HG03066 (cell line): ENCODE results near the gene EIF1.
"Not testable (repeated sequence)": the region's sequence is repeated elsewhere in the genome, so short reads cannot be mapped to it uniquely, and the experiment has no call there.

Experiments used
- ATAC-seq: cut with Tn5 transposase; IDR thresholded peaks from one replicate; pipeline ENCODE4 v1.9.1; 2021; ENCODE audit warnings: low read depth; ENCODE audit not compliant: unreplicated experiment

Gene EIF1

DNA sequence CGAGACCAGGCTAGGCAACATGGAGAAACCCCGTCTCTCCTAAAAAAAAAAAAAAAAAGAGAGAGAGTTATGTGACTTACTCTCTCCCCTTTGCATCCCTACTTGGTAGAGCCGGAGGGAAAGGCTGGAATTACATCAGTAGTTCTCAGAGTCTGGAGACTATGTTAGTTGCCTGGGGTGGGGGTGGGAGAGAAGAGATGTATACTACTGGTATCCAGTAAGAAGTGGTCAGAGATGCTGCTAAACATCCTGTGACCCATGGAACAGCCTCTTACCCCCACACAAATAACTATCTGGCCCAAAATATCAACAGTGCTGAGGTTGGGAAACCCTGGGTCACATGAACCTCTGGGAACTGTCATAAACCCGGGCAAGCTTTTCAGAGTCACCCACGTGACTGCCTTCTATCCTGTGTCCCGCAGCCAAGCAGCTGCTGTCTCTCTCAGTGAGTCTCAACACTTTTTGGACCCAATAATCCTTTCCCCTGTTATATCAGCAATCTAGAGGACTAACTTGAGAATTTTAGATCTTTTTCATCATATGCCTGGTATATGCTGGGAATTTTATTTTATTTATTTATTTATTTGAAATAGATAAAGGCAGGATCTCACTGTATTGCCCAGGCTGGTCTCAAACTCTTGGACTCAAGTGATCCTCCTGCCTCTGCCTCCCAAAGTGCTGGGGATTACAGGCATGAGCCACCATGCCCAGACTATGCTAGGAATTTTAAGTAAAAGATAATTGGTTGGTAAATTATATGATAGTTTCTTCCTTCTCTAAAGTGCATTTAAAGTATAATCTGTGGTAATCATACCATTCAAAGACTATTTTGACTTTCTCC is 8.7 kb downstream of the EIF1 start:
- no peak for ATAC-seq

DNA sequence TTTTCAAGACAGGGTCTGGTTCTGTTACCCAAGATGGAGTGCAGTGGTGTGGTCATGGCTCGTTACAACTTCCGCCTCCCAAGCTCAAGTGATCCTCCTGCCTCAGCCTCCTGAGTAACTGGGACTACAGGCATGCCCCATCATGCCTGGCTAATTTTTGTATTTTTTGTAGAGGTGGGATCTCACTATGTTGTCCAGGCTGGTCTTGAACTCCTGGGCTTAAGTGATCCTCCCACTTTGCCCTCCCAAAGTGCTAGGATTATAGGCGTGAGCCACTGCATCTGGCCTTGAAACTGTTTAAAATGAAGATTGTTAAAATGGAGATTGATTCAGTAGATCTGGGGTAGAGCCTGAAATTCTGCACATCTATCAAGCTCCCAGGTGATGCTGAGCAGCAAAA is 12.2 kb downstream of the EIF1 start:
- not testable (repeated sequence) for ATAC-seq

DNA sequence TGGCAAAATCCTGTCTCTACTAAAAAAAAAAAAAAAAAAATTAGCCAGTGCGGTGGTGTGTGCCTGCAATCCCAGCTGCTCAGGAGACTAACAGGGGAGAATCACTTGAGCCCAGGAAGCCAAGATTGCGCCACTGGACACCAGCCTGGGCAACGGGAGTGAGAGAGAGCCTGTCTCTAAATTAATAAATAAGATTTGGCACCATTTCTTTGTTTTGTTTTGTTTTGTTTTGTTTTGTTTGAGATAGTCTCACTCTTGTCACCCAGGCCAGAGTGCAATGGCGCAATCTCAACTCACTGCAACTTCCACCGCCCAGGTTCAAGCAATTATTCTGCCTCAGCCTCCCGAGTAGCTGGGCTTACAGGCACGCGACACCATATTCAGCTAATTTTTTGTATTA is 14.0 kb downstream of the EIF1 start:
- ATAC-seq: no peak

DNA sequence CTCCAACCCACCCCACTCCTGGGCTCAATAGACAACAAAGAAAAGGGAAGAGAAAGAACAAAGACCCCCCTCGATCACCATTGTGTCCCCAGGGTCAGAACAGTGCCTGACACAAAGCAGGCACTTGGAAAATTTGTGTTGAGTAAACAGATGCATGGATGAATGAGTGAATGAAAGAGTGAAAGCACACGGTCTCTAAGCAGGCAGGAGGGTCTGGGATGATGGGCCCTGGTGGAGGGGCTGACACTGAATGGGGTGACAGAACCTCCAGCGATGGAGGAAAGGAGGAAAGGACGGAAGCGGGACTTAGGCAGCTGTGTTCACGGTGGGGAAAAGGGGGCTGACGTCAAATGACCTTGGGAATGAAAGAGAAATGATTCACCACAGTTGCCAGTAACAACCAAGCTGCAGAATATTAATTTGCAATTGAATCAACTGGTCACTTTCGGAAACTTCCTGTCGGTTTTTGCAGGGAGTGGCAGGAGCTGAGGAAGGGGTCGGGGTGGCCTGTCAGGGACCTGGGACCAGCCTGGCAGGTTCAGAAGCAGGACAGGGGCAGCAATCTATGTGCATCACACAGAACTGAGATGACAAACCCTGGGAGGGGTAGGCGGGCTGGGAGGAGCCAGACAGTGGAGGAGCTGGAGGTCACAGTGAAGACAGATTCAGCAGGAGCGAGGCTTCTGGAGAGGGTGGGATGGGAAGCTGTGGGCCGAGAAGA is 16.7 kb downstream of the EIF1 start:
- no peak for ATAC-seq

DNA sequence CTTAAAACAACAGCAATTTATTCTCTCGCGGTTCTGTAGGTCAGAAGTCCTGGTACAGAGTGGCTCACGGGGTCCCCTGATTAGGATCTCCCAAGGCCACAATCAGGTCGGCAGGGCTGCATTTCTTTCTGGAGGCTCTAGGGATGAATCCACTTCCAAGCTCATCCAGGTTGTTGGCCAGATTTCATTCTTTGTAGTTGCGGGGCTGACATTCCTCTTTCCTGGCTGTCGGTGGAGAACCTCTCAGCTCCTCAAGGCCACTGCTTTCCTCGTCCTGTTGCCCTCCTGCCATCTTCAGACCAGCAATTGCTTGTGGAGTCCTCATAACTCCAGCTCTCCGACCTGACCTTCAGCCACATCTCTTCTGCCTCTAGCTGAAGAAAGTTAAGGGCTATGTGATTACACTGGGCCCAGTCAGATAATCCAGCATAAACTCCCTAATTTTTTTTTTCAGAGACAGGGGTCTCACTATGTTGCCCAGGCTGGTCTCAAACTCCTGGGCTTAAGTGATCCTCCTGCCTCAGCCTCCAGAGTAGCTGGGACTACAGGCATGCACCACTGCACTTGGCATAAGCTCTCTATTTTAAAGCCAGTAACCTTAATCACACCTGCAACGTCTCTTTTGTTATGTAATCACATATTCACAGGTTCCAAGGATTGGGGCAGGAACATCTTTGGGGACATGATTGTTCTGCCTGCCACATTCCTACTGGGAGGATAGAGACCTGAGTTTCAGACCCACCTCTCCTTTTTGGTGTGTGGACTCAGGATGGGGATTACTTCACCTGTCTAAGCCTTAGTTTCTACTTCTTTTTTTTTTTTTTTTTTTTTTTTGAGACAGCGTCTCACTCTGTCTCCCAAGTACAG is 19.4 kb downstream of the EIF1 start:
- ATAC-seq: no peak

DNA sequence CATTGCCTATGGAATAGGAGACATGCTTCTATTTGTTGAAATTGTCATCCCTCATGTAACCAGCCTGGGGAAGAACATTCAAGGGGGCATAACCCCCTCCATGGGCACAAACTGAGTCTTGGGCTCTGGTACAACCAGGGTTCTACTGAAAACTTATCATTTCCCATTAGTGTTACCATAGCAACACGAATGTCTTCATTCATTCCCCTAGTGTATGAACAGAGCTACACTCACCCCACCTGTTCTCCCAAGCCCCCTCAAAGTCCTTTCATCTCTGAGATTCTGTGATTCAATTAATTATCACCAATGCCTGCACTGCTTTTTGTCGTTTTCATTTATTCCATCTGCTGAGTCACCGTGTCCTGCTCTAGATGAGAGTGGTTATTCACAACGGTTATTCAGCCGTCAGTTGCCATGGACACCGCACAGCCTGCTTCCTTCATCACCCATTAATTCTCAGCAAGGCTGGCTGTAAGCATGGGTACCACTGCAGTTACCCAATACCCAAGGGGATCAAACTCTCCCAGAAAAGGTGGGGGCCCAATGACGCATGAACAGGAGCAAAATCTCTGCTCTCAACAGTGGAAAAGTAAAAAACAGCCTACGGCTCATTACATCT is 21.9 kb downstream of the EIF1 start:
- ATAC-seq: no peak

DNA sequence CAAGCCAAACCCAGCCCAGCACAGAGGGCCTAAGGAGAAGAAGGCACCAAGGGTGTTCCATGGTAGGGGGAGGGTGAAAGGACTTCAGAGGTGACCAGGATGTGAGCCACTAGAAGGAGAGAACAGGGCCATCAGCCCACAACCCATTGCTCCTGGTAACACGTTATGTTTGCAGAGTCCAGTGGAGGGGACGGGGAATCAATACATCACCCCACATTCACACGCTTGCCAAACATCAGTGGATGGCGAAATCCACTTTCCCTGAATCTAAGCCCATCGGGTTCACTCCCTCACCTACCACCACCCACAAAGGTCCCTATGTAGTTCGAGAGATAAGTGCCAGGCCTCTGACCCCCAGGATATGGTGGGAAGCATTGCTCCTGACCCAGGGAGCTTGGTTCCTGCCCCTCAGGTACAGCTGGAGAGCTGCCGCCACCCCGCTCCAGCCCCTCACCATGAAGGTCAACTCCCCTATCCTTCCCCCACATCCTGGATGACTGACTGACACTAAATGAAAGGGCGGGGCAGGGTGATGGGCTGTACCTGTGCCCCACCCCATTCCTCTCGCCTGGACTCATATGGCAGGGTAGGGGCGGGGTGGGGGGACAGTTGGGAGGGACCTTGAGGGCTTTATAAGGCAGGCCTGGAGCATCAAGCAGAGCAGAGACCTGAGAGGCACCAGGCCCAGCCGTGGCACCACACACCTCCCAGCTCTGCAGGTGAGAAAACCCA is 23.1 kb downstream of the EIF1 start, which contains the start of gene GAST:
Gene GAST, plus strand, starts transcription at position 663 of the 732 bp plus-strand sequence. CDS start 3,106 bp downstream, outside the sequence.
- no peak for ATAC-seq

DNA sequence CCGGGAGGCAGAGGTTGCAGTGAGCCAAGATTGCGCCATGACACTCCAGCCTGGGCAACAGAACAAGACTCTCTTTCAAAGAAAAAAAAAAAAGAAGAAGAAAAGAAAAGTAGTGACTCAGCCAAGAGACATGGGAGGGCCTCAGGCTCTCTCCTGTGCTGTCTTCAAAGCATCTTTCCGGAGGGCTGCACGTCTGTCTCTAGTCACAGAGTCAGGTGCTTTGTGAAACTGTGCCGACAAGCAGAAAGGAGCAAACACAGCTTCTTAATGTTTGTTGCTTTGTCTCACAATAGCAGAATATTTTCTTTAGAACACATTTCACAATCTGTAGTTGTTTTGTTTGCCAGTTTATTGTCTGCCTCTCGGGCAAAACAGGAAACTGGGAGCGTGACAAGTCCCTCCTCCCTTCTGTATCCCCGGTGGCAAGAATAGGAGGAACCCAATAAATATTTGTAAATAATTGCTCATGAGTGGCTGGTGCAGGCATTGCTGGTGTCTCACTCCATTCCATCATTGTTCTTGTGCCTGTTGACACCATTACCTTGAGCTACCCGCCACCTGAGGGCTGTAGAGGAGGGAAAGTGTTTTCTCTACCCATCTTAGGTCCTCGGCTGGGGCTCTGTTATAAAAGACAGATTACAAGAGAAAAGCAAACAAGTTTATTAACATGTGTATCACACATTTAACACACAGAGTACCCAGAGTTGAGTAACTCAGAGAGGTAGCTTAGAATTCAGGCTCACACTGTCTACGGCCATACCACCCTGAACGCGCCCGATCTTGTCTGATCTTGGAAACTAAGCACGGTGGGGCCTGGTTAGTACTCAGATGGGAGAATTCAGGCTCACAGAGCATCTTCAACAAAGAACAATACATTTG is 29.0 kb downstream of the EIF1 start:
- ATAC-seq: no peak

DNA sequence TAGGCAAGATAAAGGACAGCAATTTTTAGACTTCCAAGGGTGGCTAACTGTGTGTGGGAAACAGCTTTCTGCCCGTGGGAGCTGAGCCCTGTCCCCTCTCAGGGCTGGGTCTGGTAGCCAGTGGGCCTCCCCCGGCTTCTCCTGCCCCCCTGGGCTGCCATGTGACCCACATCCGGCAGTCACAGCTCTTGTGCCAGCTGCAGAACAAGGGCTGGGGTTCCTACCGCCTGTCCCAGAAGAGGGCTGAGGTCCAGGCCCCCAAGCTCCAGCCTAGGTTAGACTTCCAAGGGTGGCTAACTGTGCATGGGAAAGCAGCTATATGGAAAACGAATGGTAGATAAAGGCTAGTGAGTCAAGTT is 29.6 kb downstream of the EIF1 start:
- ATAC-seq: no peak

DNA sequence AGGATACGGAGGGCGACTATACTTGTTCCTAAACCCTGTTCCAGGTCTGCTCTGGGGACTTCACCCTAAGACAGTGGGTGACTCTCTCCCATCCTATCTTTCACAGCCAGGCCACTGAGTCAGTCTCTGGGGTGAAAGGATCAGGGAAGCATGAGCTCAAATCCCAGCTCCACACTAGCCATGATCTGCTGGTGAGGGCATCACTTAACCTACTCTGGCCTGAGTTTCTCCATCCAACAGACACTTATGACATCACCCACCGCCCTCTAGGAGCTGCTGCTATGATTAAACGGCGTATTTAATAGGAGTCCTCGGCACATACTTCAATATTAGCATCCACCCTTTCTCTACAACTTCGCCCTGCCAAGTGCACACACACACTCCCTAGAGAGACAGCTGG is 33.5 kb downstream of the EIF1 start:
- ATAC-seq: no peak

DNA sequence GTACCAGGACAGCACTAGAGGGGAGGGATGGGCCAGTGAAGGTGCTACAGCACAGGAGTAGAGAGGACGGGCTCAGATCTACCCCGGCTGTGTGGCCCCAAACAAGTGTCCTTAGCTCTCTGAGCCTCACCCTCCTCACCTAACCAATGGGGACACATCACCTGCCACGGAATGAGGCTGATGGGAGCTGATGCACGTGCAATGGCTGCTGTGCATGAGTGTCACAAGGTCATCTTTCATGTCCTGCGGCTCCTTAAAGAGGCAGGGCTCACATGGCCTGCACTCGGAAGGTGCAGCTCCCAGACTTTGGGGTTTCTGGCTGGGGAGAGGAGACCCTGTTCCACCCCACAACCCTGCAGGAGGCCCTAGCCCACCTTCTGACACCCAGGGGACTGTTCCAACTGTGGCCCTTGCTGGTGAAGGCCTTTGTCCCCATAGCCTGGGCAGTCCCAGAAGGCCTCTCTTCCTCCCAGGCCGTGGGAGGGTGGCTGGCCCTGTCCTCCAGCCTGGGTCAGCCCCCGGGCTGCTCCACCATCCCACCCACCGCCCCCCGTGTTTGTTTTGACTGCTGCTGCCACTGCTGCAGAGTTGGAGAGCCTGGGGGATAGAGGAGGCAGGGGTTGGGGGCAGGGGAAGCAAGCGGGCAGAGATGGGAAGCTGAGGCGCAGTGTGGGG is 35.3 kb downstream of the EIF1 start:
- no peak for ATAC-seq

DNA sequence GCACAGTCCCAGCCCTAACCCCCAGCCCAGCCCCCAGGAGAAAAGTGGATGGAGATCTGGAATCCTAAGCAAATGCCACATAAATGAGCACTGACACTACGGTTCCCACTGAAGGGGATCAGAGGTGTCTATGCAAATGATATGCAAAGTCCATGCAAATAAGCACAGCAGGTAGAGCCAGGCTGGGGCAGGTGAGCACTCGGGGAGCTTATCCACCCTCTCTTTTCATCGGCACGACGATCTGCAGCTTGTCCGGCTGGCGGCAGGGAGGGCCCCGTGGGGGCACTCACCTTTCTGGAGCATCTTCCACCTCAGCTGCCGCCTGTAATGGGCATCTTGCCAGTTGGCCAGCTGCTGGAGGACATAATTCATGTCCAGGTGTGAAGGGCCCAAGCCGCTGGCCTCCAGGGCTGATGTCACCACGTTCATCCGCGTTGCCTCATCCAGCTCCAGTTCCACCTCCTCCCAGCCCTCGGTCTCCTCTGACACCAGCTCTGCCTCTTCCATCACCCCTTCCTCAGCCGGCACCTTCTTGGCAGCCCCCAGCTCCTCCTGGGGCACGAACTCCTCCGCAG is 35.9 kb downstream of the EIF1 start:
- ATAC-seq: no peak

DNA sequence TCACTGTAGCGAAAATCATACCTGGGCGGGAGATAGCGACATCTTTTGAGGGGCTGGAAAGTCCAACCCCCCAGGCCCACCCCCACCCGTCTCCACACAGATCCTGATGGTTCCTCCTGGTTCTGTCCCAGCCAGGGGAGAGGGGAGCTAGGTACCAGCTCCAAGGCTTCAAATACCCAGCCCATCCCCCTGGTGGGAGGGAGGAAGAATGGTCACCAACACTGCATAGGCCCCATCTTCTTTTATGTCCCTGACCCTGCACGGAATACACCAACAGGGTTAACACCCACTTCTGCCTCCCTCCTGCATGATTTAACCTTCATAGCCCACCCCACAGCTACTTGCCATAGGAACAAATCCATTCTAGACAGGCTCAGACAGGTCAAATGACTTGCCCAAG is 36.4 kb downstream of the EIF1 start:
- no peak for ATAC-seq

DNA sequence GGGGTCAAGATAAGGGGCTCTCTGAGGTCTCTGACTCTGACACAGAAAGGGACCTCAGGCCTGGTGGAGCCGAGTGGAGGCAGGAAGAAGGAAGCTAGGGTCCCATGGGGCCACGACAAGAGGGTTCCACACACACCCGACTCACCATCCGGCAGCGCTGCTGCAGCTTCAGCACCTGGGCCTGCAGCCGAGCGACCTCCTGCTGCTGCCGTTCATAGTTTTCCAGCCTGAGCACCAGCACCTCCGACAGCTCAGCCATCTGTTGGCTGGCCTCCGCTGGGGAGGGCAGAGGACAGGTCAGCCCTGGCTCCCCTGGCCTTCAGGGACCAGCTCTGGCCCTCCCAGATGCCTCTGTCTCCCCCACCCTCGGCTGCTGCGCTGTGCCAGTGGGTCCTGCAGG is 39.4 kb downstream of the EIF1 start:
- no peak for ATAC-seq

DNA sequence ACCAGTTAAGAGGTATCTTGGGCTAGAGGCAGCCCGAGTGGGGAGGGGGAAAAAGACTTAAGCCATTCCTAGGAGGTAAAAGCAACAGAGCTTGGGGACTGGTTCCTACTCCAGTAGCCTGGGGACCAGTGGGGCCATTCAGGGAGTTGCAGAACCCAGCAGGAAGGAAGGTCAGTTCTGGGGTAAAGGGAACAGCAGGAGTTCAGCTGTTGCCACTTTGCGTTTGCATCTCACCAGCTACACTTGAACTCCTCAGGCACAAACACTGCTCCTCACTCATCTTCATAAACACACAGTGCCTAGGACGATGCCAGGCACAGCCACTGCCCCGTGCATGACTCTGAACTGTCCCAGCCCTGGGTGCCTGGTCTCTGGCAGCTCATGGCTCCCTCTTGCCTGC is 41.8 kb downstream of the EIF1 start:
- no peak for ATAC-seq

DNA sequence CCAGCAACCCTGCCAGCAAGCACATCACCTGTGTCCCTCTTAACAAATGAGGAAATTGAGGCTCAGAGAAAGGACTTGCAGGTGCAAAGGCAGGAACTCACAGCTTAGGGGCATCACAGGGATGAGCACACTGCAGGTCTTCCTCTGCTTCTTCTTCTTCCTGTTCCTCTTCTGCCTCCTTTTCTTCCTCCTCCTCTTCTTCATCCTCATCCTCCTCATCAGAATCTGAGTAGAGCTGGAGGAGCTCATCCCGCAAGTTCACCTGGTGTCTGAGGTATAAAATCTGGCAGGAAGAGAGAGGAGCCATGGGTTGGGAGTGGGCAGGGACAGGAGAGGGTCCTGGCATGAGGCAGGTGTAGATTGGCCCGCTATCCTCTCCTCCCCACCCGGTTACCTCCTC is 43.2 kb downstream of the EIF1 start:
- ATAC-seq: no peak

DNA sequence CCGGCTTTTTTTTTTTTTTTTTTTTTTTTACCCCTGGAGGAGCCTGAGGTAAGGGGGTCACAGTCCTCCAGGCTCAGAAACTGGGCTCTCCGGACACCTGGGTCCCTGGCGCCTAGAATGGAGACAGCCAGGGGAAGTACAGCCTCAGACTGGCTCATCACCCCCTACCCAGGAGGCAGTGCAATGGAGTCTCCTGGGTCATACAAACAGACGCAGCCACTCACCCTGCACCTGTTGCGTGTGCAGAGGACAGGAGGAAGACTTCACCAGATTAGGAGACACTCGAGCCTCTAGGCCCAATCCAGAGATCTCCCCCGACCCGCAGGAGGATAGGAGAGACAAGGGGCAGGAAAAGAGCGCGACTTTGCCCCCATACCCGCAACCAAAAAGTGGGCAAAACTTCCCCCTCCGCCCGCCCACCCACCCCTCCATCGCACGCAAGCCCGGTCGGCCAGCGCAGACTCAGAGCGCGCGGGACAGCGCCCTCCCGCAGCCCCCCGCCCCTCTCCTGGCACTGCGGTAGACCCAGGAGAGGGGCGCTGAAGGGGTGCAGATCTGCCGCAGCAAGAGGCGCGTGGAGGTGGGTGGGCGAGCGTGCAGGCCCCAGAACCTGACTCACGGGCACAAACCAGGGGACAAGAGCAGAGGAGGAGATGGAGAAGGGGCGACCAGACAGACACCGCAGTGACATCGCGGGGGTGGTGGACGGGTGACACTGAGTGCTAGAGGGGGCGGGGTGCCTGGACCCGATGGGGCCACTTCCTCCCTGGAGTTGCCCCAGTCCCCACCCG is 44.9 kb downstream of the EIF1 start:
- no peak for ATAC-seq
